Activated CD4-positive, alpha-beta T cell treated with anti-CD3 and anti-CD28 coated beads, Interleukin-2, amount 50 U/mL, for 1 hour (primary cell): ENCODE results near the gene RBMS3.
"Not testable (repeated sequence)": the region's sequence is repeated elsewhere in the genome, so short reads cannot be mapped to it uniquely, and the experiment has no call there.

Source experiments
- DNase-seq: peaks from one replicate; pipeline ENCODE4 v3.0.0-alpha.2; 2020

The RBMS3 gene

GRCh38 chr3:29393946-29394345, 113.1 kb downstream of the RBMS3 start:
- DNase-seq: not testable (repeated sequence)

GRCh38 chr3:29397406-29397805, 116.5 kb downstream of the RBMS3 start:
- no peak for DNase-seq

DNA sequence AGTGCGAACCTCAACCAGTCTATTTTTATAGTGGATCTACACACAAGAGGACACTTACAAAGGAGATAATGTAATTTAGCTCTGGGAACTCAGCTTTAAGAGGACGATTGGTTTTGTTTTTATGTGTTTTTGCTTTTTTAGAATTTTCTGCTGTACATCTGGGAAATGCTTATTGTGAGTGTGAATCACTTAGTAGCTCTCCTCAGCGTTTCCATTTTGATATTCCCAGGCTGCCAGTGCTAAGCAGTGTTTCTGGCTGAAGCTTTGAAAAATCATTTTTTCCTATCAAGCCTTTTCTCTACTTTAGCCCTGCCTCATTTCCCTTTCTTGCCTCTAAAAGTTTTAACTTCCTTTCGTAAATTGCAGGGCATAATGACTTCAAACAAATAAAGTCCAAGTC, 117.9 kb downstream of the RBMS3 start:
- no peak for DNase-seq

DNA sequence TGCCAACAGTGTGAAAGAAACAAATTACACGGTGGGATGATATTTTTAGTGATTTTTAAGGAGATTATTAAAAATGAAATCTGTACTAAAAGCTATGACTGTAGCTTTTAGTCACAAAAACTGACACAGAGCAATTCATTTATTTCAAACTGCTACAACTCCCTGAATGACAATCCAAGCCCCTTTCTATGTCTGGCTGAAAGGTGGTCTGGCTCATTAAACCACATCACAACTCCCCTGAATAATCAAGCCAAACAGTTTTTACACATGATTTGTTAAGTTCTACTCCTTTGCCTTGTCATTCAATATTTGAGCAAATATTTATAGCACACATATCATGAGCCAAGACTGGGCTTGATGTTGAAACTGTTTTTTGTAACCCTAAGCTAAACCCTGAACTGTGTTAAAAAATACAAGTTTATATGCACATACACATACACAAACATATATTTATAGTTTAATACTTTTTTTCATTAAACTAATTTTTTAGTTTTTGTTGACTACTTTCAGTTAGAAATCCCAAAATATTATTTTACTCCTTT, 125.5 kb downstream of the RBMS3 start:
- no peak for DNase-seq

DNA sequence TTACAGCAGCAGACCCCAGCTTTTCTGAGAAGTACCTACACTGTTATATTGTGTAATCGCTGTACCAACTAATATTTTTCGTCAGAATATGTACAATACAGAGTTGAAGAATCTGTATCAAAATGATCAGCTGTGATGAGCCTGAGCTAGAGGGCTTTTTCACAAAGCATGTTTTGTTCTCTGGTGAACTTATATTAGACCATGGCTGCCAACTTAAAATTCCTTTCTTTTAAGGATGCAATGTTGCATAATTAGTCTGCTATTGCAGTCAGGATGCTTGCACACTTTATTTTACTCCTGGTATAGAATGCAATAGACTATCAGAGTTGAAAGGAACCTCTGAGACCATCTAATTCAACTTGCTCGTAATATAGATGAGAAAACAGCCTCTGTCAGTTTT, 127.8 kb downstream of the RBMS3 start:
- DNase-seq: no peak

DNA sequence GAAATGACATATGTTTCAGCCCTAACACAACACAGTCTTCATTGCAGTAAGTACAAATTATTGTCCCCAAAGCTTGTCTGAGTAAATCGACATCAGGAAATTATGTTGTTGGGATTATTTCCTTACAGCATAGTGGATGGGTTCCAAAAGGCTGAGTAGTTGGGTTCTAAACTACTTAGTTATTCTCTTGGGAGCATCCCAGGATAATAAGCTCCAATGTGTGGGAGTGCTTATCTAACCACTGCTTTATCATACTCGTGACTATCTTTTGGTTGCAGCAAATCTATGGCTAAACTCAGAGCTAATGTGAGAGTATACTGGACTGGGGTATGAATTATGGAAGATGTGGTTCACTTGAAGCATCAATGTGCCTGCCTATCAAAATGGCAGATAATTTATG, 128.5 kb downstream of the RBMS3 start:
- DNase-seq: no peak

DNA sequence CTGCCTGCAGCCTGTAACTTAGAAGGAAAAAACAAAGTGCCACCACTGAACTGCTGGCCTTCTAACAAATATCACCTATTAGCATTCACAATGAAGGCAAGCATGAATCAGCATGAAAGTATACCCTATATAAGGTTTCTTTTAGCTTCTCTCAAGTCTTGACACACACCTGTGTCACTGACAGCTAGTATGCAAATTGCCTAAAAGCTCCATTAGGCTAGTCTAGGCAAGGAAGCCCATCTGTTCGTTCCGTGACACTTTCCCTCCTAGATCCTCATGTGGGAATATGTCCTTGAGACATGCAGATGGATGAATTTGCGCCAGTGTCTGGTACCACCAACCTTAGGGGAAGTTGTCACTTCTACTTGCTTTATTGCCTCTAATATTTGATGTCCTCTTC, 129.3 kb downstream of the RBMS3 start:
- no peak for DNase-seq

GRCh38 chr3:29410660-29411405, 130.0 kb downstream of the RBMS3 start:
- DNase-seq: no peak

- DNase-seq: no peak
Observed at GRCh38 chr3:29412110-29412509, 131.2 kb downstream of the RBMS3 start.

DNA sequence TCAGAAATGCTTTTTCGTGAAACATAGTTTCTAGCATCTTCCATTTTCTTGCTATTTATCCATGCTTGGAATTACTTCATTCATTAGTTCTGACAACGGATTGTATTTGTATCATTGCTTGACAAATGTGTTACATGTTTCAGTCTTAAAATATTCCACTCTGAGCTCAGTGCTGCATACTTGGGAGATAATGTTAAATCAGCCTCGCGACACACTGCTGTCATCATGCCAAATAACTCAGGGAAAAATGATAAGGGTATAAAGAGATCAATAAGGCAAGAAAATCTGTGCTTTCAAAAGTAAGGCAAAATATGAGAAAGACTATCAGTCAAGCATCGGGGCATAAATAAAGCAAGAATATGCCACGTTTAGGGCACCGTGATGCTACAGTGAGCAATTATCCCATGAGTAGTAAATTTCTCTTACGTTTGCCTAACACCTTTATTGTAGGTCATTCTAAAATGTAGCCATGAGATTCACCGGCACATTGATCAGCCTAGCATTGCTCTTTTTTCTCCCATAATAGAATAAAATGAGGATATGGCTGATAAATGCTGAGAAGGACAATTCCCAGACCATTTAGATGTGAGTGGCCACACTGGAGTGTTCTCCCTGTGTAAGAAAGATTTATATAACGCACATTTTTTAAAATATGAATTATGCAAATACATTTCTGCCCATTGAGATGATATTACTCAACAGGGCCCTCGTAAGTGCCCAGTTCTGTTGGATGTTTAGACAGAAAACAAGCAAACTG, 133.8 kb downstream of the RBMS3 start:
- no peak for DNase-seq

DNA sequence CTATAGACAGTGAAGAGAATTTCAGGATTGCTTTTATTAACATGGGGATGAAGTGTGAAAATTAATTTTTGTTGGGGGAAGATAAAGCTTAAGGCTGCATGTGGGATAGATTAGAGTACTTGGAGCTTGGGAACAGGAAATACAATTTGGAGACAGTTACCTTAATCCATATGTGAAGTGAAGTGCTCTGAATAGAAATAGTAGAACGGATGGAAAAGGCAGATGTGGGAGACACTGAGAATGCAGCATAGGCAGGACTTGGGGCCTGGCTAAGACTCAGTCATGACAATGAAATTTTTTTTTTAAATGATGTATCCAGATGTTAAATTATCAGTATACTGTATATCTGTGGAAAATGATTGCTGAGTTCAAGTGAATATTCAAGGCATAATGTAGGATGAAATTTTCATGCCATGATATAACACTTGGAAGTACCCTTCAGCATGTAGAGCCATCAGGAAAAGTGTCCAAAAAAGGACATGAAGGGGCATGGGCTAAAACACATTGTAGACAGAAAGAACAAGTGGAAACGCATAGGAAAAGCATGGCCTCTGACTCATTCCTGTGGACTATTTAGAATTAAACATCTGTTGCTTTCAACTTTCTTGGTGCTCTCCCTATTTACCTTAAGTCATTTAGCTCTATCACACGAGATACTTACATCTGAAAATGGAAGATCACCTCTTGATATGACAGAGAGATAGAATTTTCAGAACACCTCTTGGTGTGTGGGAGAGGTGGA, 134.8 kb downstream of the RBMS3 start:
- DNase-seq: no peak

DNA sequence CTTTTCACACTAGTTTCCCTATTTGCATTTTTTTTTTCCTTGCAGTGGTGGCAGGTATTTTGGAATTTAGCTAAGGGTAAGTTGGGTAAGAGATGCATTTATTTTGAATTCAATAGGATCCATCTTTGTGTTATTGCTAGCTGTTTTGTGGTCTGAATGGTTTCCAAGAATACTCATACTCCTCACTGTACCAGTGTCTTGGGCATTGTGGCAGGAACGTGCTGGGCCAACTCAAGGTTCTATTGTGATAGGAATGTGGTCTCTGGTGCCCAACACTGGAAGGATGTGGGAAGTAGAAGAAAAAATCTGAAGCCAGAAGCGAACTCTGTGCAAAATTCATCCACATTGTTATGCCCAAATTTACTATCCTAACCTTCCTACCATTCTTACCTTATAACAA, 135.6 kb downstream of the RBMS3 start:
- no peak for DNase-seq

GRCh38 chr3:29420106-29420505, 139.2 kb downstream of the RBMS3 start:
- no peak for DNase-seq

DNA sequence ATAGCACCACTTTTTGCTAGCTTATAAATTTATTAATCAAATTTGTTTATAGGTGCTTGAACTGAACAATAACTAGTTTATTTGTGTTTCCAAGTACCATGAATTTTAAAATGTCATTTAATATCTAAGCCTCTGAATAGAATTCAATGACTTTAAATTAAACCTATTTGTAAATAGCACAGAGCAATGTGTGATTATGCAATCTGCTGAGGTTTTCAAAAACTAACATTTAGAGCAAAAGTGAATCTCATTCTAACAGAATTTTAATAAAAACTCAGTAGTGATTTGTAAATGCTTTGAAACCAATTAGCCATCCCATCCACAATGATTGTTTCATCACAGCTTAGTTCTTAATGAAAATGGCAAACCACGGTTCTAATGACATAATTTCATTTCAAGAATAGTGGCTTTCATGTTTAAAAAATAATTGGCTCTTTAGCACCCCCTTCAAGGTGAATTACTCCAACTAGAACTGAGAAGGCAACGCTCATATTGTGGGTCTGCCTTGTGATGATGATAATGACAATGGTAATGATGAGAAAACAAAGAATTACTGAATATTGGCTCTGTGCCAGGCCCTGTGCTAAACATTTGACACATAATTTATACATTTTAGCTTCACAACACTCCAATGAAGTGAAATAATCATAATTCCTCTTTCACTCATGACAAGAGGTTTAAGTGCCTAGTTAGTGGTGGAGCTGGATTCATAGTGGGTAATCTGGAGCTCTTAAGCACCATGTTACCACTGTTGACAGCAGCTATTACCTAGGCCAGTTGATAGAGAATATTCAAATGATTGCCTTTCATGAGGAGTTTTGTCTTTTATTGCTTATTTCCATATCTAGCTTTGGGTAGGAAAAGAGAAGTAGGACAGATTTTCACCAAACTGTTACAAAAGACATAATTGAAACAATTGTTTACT, 145.7 kb downstream of the RBMS3 start:
- no peak for DNase-seq

GRCh38 chr3:29427266-29428103, 146.6 kb downstream of the RBMS3 start:
- no peak for DNase-seq

DNA sequence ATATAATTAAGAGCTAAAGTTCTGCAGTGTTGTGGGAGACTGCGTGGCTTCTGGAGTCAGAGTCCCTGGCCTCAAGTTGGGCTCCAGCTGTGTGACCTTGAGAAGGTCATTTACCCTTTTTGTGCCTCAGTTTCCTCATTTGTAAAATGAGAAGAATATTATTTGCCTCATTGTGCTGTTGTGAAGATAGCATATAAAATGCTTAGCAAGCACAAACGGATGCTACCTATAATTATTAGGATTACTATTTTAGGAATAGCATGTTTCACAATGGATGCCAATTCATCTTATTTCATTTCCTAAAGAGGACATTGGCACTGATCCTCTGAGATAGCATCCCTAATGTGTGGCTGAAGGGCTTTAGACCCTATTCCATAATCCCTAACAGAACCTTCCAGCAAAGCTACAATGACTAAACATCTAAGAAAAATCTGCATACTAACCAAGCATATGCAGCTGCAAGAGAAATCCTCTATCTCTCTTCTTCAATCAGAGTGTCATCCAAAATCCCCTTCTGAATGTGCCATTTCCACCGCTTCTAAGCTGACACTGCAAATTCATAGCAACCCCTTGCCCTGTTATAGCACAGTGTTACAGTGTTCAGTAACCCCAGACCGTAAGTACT, 148.3 kb downstream of the RBMS3 start:
- DNase-seq: no peak

DNA sequence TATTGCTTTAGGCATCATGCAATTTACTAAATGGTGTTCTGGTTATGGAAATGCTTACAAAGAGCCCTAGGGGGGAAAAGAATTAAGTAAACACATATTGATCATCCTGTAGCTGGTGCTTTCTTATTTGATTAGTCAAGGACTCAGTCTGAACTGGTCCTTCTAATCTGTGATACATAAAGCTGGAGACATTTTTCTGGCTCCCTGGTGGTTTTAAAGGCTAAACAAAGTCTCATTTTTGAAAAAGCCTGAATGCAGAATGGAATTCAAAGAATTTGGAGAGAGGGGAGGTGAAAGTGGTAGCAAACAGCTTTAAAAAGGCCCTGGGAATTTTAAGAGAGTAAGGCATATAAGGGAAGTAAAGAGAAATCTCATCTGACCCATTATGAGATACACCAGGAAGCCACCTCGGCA, 149.7 kb downstream of the RBMS3 start:
- no peak for DNase-seq

GRCh38 chr3:29436612-29437323, 155.9 kb downstream of the RBMS3 start:
- DNase-seq: no peak

- DNase-seq: no peak
Observed at GRCh38 chr3:29438580-29438979, 157.7 kb downstream of the RBMS3 start.
